ENCODE results near the gene NCK2. TPM values are rescaled to one million over a fixed set of nuclear protein-coding genes. Genes with fewer than 3 reads are reported as not detected.

Gene NCK2
- polyA plus RNA-seq, 2 donors = 55.2 to 72.3 TPM

GRCh38 chr2:105718846-105719481, 25.7 kb upstream of the NCK2 start:
- H3K9me3 ChIP-seq (ENCODE audit: control insufficient read depth in 2 of 2, insufficient read depth in 1 of 2, low read depth in 1 of 2, low read length in 1 of 2) = no peaks in the 10 kb centered on the region
- no peak overlapping the region for H3K27ac ChIP-seq (ENCODE audit: low read depth in 2 of 2, low read length in 1 of 2)
- WGBS, 2 donors = 73 to 75% methylated on average over 8 of the region's 8 CpGs
- H3K4me1 ChIP-seq (ENCODE audit: control insufficient read depth in 2 of 2, insufficient read depth in 2 of 2, low read length in 1 of 2) = no peaks in the 10 kb centered on the region
- H3K4me3 ChIP-seq (ENCODE audit: low read depth in 1 of 2, low read length in 2 of 2) = no peak overlapping the region
- H3K27me3 ChIP-seq (ENCODE audit: control insufficient read depth in 1 of 2, insufficient read depth in 2 of 2, low read length in 2 of 2) = no peaks in the 10 kb centered on the region
- no peaks in the 10 kb centered on the region for H3K36me3 ChIP-seq (ENCODE audit: control insufficient read depth in 2 of 2, insufficient read depth in 2 of 2, low read length in 1 of 2)

GRCh38 chr2:105721991-105722511, 22.7 kb upstream of the NCK2 start:
- H3K36me3 ChIP-seq (ENCODE audit: control insufficient read depth in 2 of 2, insufficient read depth in 2 of 2, low read length in 1 of 2) = no peaks in the 10 kb centered on the region
- H3K27ac ChIP-seq (ENCODE audit: low read depth in 2 of 2, low read length in 1 of 2) = no peak overlapping the region
- peaks cover 0 to under 1% of the 10 kb centered on the region in 2 donors for H3K9me3 ChIP-seq (ENCODE audit: control insufficient read depth in 2 of 2, insufficient read depth in 1 of 2, low read depth in 1 of 2, low read length in 1 of 2)
- no peak overlapping the region for H3K4me3 ChIP-seq (ENCODE audit: low read depth in 1 of 2, low read length in 2 of 2)
- no peaks in the 10 kb centered on the region for H3K27me3 ChIP-seq (ENCODE audit: control insufficient read depth in 1 of 2, insufficient read depth in 2 of 2, low read length in 2 of 2)
- no peaks in the 10 kb centered on the region for H3K4me1 ChIP-seq (ENCODE audit: control insufficient read depth in 2 of 2, insufficient read depth in 2 of 2, low read length in 1 of 2)
- WGBS, 2 donors = 86 to 87% methylated on average over 8 of the region's 8 CpGs

- peaks cover 0 to 5% of the 10 kb centered on the region in 2 donors for H3K9me3 ChIP-seq (ENCODE audit: control insufficient read depth in 2 of 2, insufficient read depth in 1 of 2, low read depth in 1 of 2, low read length in 1 of 2)
- no peaks in the 10 kb centered on the region for H3K27me3 ChIP-seq (ENCODE audit: control insufficient read depth in 1 of 2, insufficient read depth in 2 of 2, low read length in 2 of 2)
- H3K36me3 ChIP-seq (ENCODE audit: control insufficient read depth in 2 of 2, insufficient read depth in 2 of 2, low read length in 1 of 2) = no peaks in the 10 kb centered on the region
- WGBS, 2 donors = 97 to 99% methylated on average over 11 of the region's 11 CpGs
- H3K27ac ChIP-seq (ENCODE audit: low read depth in 2 of 2, low read length in 1 of 2) = no peak overlapping the region
- H3K4me1 ChIP-seq (ENCODE audit: control insufficient read depth in 2 of 2, insufficient read depth in 2 of 2, low read length in 1 of 2) = no peaks in the 10 kb centered on the region
- H3K4me3 ChIP-seq (ENCODE audit: low read depth in 1 of 2, low read length in 2 of 2) = no peak overlapping the region
Measured at GRCh38 chr2:105722726-105723297, 21.9 kb upstream of the NCK2 start.

- no peaks in the 10 kb centered on the region for H3K36me3 ChIP-seq (ENCODE audit: control insufficient read depth in 2 of 2, insufficient read depth in 2 of 2, low read length in 1 of 2)
- H3K27ac ChIP-seq (ENCODE audit: low read depth in 2 of 2, low read length in 1 of 2) = no peak overlapping the region
- peaks cover 0 to 6% of the 10 kb centered on the region in 2 donors for H3K9me3 ChIP-seq (ENCODE audit: control insufficient read depth in 2 of 2, insufficient read depth in 1 of 2, low read depth in 1 of 2, low read length in 1 of 2)
- no peaks in the 10 kb centered on the region for H3K4me1 ChIP-seq (ENCODE audit: control insufficient read depth in 2 of 2, insufficient read depth in 2 of 2, low read length in 1 of 2)
- H3K4me3 ChIP-seq (ENCODE audit: low read depth in 1 of 2, low read length in 2 of 2) = no peak overlapping the region
- H3K27me3 ChIP-seq (ENCODE audit: control insufficient read depth in 1 of 2, insufficient read depth in 2 of 2, low read length in 2 of 2) = no peaks in the 10 kb centered on the region
- WGBS, 2 donors = 54 to 82% methylated on average over 3 of the region's 3 CpGs
Measured at GRCh38 chr2:105723431-105723830, 21.3 kb upstream of the NCK2 start.

- Histone ChIP-seq H3K27me3 (ENCODE audit: control insufficient read depth in 1 of 2, insufficient read depth in 2 of 2, low read length in 2 of 2) (no peaks in the 10 kb centered on the region), H3K4me3 (ENCODE audit: low read depth in 1 of 2, low read length in 2 of 2) (no peak overlapping the region), H3K9me3 (ENCODE audit: control insufficient read depth in 2 of 2, insufficient read depth in 1 of 2, low read depth in 1 of 2, low read length in 1 of 2) (peaks cover 0 to 6% of the 10 kb centered on the region in 2 donors), H3K4me1 (ENCODE audit: control insufficient read depth in 2 of 2, insufficient read depth in 2 of 2, low read length in 1 of 2) (no peaks in the 10 kb centered on the region), H3K36me3 (ENCODE audit: control insufficient read depth in 2 of 2, insufficient read depth in 2 of 2, low read length in 1 of 2) (no peaks in the 10 kb centered on the region), H3K27ac (ENCODE audit: low read depth in 2 of 2, low read length in 1 of 2) (no peak overlapping the region)
- WGBS, 2 donors = 68 to 79% methylated on average over 5 of the region's 5 CpGs
Measured at GRCh38 chr2:105725388-105725787, 19.3 kb upstream of the NCK2 start.

GRCh38 chr2:105730170-105730569, 14.5 kb upstream of the NCK2 start:
- Histone ChIP-seq H3K4me1 (ENCODE audit: control insufficient read depth in 2 of 2, insufficient read depth in 2 of 2, low read length in 1 of 2) (peaks cover 0 to 4% of the 10 kb centered on the region in 2 donors), H3K27me3 (ENCODE audit: control insufficient read depth in 1 of 2, insufficient read depth in 2 of 2, low read length in 2 of 2) (no peaks in the 10 kb centered on the region), H3K9me3 (ENCODE audit: control insufficient read depth in 2 of 2, insufficient read depth in 1 of 2, low read depth in 1 of 2, low read length in 1 of 2) (peaks cover 0 to 6% of the 10 kb centered on the region in 2 donors), H3K27ac (ENCODE audit: low read depth in 2 of 2, low read length in 1 of 2) (no peak overlapping the region), H3K36me3 (ENCODE audit: control insufficient read depth in 2 of 2, insufficient read depth in 2 of 2, low read length in 1 of 2) (no peaks in the 10 kb centered on the region), H3K4me3 (ENCODE audit: low read depth in 1 of 2, low read length in 2 of 2) (no peak overlapping the region)
- 76 to 90% methylated on average over 1 of the region's 1 CpG for WGBS, 2 donors

- Histone ChIP-seq H3K27ac (ENCODE audit: low read depth in 2 of 2, low read length in 1 of 2) (no peak overlapping the region), H3K9me3 (ENCODE audit: control insufficient read depth in 2 of 2, insufficient read depth in 1 of 2, low read depth in 1 of 2, low read length in 1 of 2) (peaks cover 0 to 6% of the 10 kb centered on the region in 2 donors), H3K4me3 (ENCODE audit: low read depth in 1 of 2, low read length in 2 of 2) (no peak overlapping the region), H3K27me3 (ENCODE audit: control insufficient read depth in 1 of 2, insufficient read depth in 2 of 2, low read length in 2 of 2) (no peaks in the 10 kb centered on the region), H3K36me3 (ENCODE audit: control insufficient read depth in 2 of 2, insufficient read depth in 2 of 2, low read length in 1 of 2) (no peaks in the 10 kb centered on the region), H3K4me1 (ENCODE audit: control insufficient read depth in 2 of 2, insufficient read depth in 2 of 2, low read length in 1 of 2) (peaks cover 0 to 4% of the 10 kb centered on the region in 2 donors)
- WGBS, 2 donors = 69 to 71% methylated on average over 4 of the region's 4 CpGs
Measured at GRCh38 chr2:105731511-105731910, 13.2 kb upstream of the NCK2 start.

- Histone ChIP-seq H3K27ac (ENCODE audit: low read depth in 2 of 2, low read length in 1 of 2) (no peak overlapping the region), H3K4me1 (ENCODE audit: control insufficient read depth in 2 of 2, insufficient read depth in 2 of 2, low read length in 1 of 2) (peaks cover 0 to 4% of the 10 kb centered on the region in 2 donors), H3K4me3 (ENCODE audit: low read depth in 1 of 2, low read length in 2 of 2) (no peak overlapping the region), H3K9me3 (ENCODE audit: control insufficient read depth in 2 of 2, insufficient read depth in 1 of 2, low read depth in 1 of 2, low read length in 1 of 2) (peaks cover 0 to 6% of the 10 kb centered on the region in 2 donors), H3K27me3 (ENCODE audit: control insufficient read depth in 1 of 2, insufficient read depth in 2 of 2, low read length in 2 of 2) (no peaks in the 10 kb centered on the region), H3K36me3 (ENCODE audit: control insufficient read depth in 2 of 2, insufficient read depth in 2 of 2, low read length in 1 of 2) (no peaks in the 10 kb centered on the region)
- WGBS, 2 donors = 34 to 55% methylated on average over 7 of the region's 7 CpGs
Measured at GRCh38 chr2:105732101-105732500, 12.6 kb upstream of the NCK2 start.

- Histone ChIP-seq H3K4me1 (ENCODE audit: control insufficient read depth in 2 of 2, insufficient read depth in 2 of 2, low read length in 1 of 2) (peaks cover 0 to 4% of the 10 kb centered on the region in 2 donors), H3K27me3 (ENCODE audit: control insufficient read depth in 1 of 2, insufficient read depth in 2 of 2, low read length in 2 of 2) (no peaks in the 10 kb centered on the region), H3K27ac (ENCODE audit: low read depth in 2 of 2, low read length in 1 of 2) (no peak overlapping the region), H3K9me3 (ENCODE audit: control insufficient read depth in 2 of 2, insufficient read depth in 1 of 2, low read depth in 1 of 2, low read length in 1 of 2) (peaks cover 0 to 2% of the 10 kb centered on the region in 2 donors), H3K4me3 (ENCODE audit: low read depth in 1 of 2, low read length in 2 of 2) (no peak overlapping the region), H3K36me3 (ENCODE audit: control insufficient read depth in 2 of 2, insufficient read depth in 2 of 2, low read length in 1 of 2) (no peaks in the 10 kb centered on the region)
- WGBS, 2 donors = 73 to 77% methylated on average over 6 of the region's 6 CpGs
Measured at GRCh38 chr2:105732955-105733607, 11.6 kb upstream of the NCK2 start.

Data from esophagus (tissue), 2 donors.